GM23338 (cell line): ENCODE results near the gene ATF6. TPM values are rescaled to one million over a fixed set of nuclear protein-coding genes. Genes with fewer than 3 reads are reported as not detected.

Source experiments
- ATAC-seq: fragments of 200-7000 bp; cut with Tn5 transposase; 3 replicates; pipeline ENCODE4 v1.9.1; 2020
- DNase-seq: peaks from one replicate; pipeline ENCODE4 v3.0.0-alpha.2; 2015; ENCODE audit warnings: low spot score
- H2AFZ ChIP-seq: fragments of 200-600 bp; sonication (generic); 2 replicates; pipeline ENCODE4 v1.8.0; 2016; ENCODE audit warnings: antibody characterized with exemption, mild to moderate bottlenecking, moderate library complexity
- H3F3A ChIP-seq: fragments of 200-600 bp; sonication (generic); replicated peaks from 2 replicates; pipeline ENCODE4 v1.8.0; 2017; ENCODE audit warnings: antibody characterized with exemption, mixed run types, low read depth
- H3K27ac ChIP-seq: fragments of 200-600 bp; sonication (generic); 2 replicates; pipeline ENCODE4 v1.6.1; 2016; ENCODE audit warnings: low read depth
- H3K27me3 ChIP-seq: fragments of 200-600 bp; sonication (generic); 2 replicates; pipeline ENCODE4 v1.8.0; 2016; ENCODE audit warnings: mild to moderate bottlenecking, mixed run types, moderate library complexity; ENCODE audit not compliant: insufficient read depth
- H3K36me3 ChIP-seq: fragments of 200-600 bp; sonication (generic); 2 replicates; pipeline ENCODE4 v1.8.0; 2016; ENCODE audit warnings: mild to moderate bottlenecking; ENCODE audit not compliant: insufficient read depth
- H3K4me1 ChIP-seq: fragments of 200-600 bp; sonication (generic); 2 replicates; pipeline ENCODE4 v1.8.0; 2016; ENCODE audit warnings: mild to moderate bottlenecking, moderate library complexity; ENCODE audit not compliant: insufficient read depth
- H3K4me2 ChIP-seq: fragments of 200-600 bp; sonication (generic); 2 replicates; pipeline ENCODE4 v1.7.1; 2017; ENCODE audit warnings: mixed run types
- H3K4me3 ChIP-seq: fragments of 200-600 bp; sonication (generic); 2 replicates; pipeline ENCODE4 v1.6.1; 2016; ENCODE audit warnings: mixed run types
- H3K79me2 ChIP-seq: fragments of 200-600 bp; sonication (generic); replicated peaks from 2 replicates; pipeline ENCODE4 v1.8.0; 2017; ENCODE audit warnings: mild to moderate bottlenecking; ENCODE audit not compliant: insufficient read depth
- H3K9me2 ChIP-seq: fragments of 200-600 bp; sonication (generic); 2 replicates; pipeline ENCODE4 v1.8.0; 2017; ENCODE audit not compliant: insufficient read depth
- H4K20me1 ChIP-seq: fragments of 200-600 bp; sonication (generic); replicated peaks from 2 replicates; pipeline ENCODE4 v1.8.0; 2017; ENCODE audit warnings: mild to moderate bottlenecking; ENCODE audit not compliant: insufficient read depth
- H3K27ac Mint-ChIP-seq: 2 replicates; pipeline ENCODE4 v1.8.0; 2020; ENCODE audit warnings: inconsistent platforms, mild to moderate bottlenecking, moderate library complexity, mixed read lengths
- H3K27me3 Mint-ChIP-seq: 3 replicates; pipeline ENCODE4 v1.8.0; 2022; ENCODE audit warnings: low read depth, mild to moderate bottlenecking, moderate library complexity, mixed read lengths, inconsistent platforms; ENCODE audit not compliant: insufficient read depth, poor library complexity
- H3K36me3 Mint-ChIP-seq: 3 replicates; pipeline ENCODE4 v1.8.0; 2021; ENCODE audit warnings: low read depth, mild to moderate bottlenecking, inconsistent platforms, moderate library complexity, mixed read lengths
- H3K4me1 Mint-ChIP-seq: 3 replicates; pipeline ENCODE4 v1.8.0; 2020; ENCODE audit warnings: mild to moderate bottlenecking, inconsistent platforms, mixed read lengths
- H3K4me3 Mint-ChIP-seq: 3 replicates; pipeline ENCODE4 v1.8.0; 2021; ENCODE audit warnings: moderate library complexity, mild to moderate bottlenecking, inconsistent platforms, mixed read lengths
- H3K9me3 Mint-ChIP-seq: 3 replicates; pipeline ENCODE4 v1.8.0; 2020; ENCODE audit warnings: moderate library complexity, mild to moderate bottlenecking, inconsistent platforms, mixed read lengths
- CREB1 ChIP-seq: fragments of 250-450 bp; sonication (Bioruptor Pico); IDR thresholded peaks from 2 replicates; pipeline ENCODE4 v1.5.0; 2020; ENCODE audit warnings: low read depth, mild to moderate bottlenecking, moderate library complexity
- EZH2 ChIP-seq: fragments of 200-600 bp; sonication (generic); IDR thresholded peaks from one replicate; pipeline ENCODE4 v1.8.0; 2017; ENCODE audit warnings: antibody characterized with exemption, mild to moderate bottlenecking, low read depth; ENCODE audit not compliant: unreplicated experiment
- EZH2phosphoT487 ChIP-seq: fragments of 200-600 bp; sonication (generic); IDR thresholded peaks from one replicate; pipeline ENCODE4 v1.8.1; 2018; ENCODE audit warnings: antibody characterized with exemption; ENCODE audit not compliant: unreplicated experiment
- JUNB ChIP-seq: IDR thresholded peaks from one replicate; pipeline ENCODE4 v1.6.1; 2016; ENCODE audit warnings: antibody characterized with exemption; ENCODE audit not compliant: unreplicated experiment
- NANOG ChIP-seq: IDR thresholded peaks from 2 replicates; pipeline ENCODE4 v1.6.1; 2016; ENCODE audit warnings: antibody characterized with exemption, borderline replicate concordance
- POLR2AphosphoS5 ChIP-seq: IDR thresholded peaks from 2 replicates; pipeline ENCODE4 v1.6.1; 2016; ENCODE audit warnings: antibody characterized with exemption, low read depth
- STAT1 ChIP-seq: IDR thresholded peaks from one replicate; pipeline ENCODE4 v1.6.1; 2016; ENCODE audit warnings: antibody characterized with exemption; ENCODE audit not compliant: unreplicated experiment
- ZNF114 ChIP-seq: fragments of 250-450 bp; sonication (Bioruptor Pico); IDR thresholded peaks from 2 replicates; pipeline ENCODE4 v1.5.0; 2020; ENCODE audit warnings: mild to moderate bottlenecking, moderate library complexity
- ZNF331 ChIP-seq: fragments of 250-450 bp; sonication (Bioruptor Pico); IDR thresholded peaks from 2 replicates; pipeline ENCODE4 v1.5.0; 2020; ENCODE audit warnings: low read depth, mild to moderate bottlenecking, moderate library complexity
- polyA plus RNA-seq: library from polyadenylated mRNA; unstranded; fragments of >200 nt; fragmentation: Nextera tagmentation; extraction: Ambion mirVana; gene quantifications from 2 replicates; pipeline ENCODE4 v1.2.1, GENCODE V29; 2016
- total RNA-seq: library from RNA; depleted of rRNA; stranded (reverse); fragments of >200 nt; shearing (Covaris generic); gene quantifications from 2 replicates; pipeline ENCODE4 v1.2.3, GENCODE V29; 2014
- TF ChIP-seq, protein P1 (sequence below): IDR thresholded peaks from 2 replicates; pipeline ENCODE4 v1.6.1; 2016; ENCODE audit warnings: antibody characterized with exemption
- TF ChIP-seq, protein P2 (sequence below): fragments of 250-450 bp; sonication (Bioruptor Pico); IDR thresholded peaks from 2 replicates; pipeline ENCODE4 v1.5.0; 2020; ENCODE audit warnings: mild to moderate bottlenecking, moderate library complexity
- TF ChIP-seq, protein P3 (sequence below), 2 experiments: fragments of 200-600 bp in 1 of 2; sonication (generic) in 1 of 2; conservative IDR thresholded peaks; 2 replicates each; pipeline versions ENCODE4 v1.5.1 to v1.6.1; 2016 to 2017; ENCODE audit warnings: antibody characterized with exemption in 2 of 2, low read depth in 2 of 2, mild to moderate bottlenecking in 2 of 2, moderate library complexity in 1 of 2
- TF ChIP-seq, protein P4 (sequence below): IDR thresholded peaks from one replicate; pipeline ENCODE4 v1.6.1; 2018; ENCODE audit warnings: antibody characterized with exemption; ENCODE audit not compliant: unreplicated experiment

ATF6 gene
- total and polyA plus RNA-seq, 2 experiments from 2014 or later: 5.0 to 13.5 TPM

DNA sequence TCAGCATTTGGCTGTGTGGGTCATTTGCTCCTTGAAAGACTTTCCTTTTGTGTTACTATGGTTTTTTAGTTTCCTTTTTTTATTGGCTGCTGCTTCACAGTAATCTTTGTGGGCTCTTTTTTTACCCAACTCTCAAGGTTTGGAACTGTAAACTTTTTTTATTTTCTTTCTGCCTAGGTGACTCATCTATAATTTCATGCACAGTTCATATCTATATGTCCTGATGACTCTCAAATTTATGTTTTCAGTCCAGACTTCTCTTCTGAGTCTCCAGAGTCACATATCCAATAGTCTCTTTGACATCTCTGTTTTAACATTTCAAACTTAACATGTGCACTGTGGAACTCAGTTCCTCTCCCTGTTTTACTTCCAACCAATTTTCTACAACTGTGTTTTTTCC, 83.4 kb downstream of the ATF6 start:
- no peak overlapping the region for H3K27ac ChIP-seq
- H3K79me2 ChIP-seq: no peaks in the 10 kb centered on the region
- no peaks in the 10 kb centered on the region for H3F3A ChIP-seq
- Mint-ChIP-seq H3K36me3 (no peaks in the 10 kb centered on the region), H3K4me3 (no peak overlapping the region), H3K4me1 (no peaks in the 10 kb centered on the region; the same call in 2 of the 3 replicates), H3K27me3 (no peaks in the 10 kb centered on the region), H3K27ac (no peak overlapping the region), H3K9me3 (no peaks in the 10 kb centered on the region)
- H3K9me2 ChIP-seq: no peaks in the 10 kb centered on the region
- peaks cover 3% of the 10 kb centered on the region; the same call in 1 of the 2 replicates for H3K4me1 ChIP-seq
- no peaks in the 10 kb centered on the region for H4K20me1 ChIP-seq
- DNase-seq: no peak
- no peaks in the 10 kb centered on the region for H3K36me3 ChIP-seq
- no peak for ATAC-seq
- H3K27me3 ChIP-seq: no peaks in the 10 kb centered on the region
- H3K4me3 ChIP-seq: no peak overlapping the region
- H3K4me2 ChIP-seq: no peak overlapping the region
- TF ChIP-seq, protein P1, sequence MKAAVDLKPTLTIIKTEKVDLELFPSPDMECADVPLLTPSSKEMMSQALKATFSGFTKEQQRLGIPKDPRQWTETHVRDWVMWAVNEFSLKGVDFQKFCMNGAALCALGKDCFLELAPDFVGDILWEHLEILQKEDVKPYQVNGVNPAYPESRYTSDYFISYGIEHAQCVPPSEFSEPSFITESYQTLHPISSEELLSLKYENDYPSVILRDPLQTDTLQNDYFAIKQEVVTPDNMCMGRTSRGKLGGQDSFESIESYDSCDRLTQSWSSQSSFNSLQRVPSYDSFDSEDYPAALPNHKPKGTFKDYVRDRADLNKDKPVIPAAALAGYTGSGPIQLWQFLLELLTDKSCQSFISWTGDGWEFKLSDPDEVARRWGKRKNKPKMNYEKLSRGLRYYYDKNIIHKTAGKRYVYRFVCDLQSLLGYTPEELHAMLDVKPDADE: no peak
- TF ChIP-seq JUNB (no peak), STAT1 (no peak), CREB1 (CRISPR knock-in tag) (no peak), EZH2 (no peak), POLR2AphosphoS5 (no peak), EZH2phosphoT487 (no peak), ZNF331 (CRISPR knock-in tag) (no peak), ZNF114 (no peak), NANOG (no peak)
- TF ChIP-seq, protein P2, sequence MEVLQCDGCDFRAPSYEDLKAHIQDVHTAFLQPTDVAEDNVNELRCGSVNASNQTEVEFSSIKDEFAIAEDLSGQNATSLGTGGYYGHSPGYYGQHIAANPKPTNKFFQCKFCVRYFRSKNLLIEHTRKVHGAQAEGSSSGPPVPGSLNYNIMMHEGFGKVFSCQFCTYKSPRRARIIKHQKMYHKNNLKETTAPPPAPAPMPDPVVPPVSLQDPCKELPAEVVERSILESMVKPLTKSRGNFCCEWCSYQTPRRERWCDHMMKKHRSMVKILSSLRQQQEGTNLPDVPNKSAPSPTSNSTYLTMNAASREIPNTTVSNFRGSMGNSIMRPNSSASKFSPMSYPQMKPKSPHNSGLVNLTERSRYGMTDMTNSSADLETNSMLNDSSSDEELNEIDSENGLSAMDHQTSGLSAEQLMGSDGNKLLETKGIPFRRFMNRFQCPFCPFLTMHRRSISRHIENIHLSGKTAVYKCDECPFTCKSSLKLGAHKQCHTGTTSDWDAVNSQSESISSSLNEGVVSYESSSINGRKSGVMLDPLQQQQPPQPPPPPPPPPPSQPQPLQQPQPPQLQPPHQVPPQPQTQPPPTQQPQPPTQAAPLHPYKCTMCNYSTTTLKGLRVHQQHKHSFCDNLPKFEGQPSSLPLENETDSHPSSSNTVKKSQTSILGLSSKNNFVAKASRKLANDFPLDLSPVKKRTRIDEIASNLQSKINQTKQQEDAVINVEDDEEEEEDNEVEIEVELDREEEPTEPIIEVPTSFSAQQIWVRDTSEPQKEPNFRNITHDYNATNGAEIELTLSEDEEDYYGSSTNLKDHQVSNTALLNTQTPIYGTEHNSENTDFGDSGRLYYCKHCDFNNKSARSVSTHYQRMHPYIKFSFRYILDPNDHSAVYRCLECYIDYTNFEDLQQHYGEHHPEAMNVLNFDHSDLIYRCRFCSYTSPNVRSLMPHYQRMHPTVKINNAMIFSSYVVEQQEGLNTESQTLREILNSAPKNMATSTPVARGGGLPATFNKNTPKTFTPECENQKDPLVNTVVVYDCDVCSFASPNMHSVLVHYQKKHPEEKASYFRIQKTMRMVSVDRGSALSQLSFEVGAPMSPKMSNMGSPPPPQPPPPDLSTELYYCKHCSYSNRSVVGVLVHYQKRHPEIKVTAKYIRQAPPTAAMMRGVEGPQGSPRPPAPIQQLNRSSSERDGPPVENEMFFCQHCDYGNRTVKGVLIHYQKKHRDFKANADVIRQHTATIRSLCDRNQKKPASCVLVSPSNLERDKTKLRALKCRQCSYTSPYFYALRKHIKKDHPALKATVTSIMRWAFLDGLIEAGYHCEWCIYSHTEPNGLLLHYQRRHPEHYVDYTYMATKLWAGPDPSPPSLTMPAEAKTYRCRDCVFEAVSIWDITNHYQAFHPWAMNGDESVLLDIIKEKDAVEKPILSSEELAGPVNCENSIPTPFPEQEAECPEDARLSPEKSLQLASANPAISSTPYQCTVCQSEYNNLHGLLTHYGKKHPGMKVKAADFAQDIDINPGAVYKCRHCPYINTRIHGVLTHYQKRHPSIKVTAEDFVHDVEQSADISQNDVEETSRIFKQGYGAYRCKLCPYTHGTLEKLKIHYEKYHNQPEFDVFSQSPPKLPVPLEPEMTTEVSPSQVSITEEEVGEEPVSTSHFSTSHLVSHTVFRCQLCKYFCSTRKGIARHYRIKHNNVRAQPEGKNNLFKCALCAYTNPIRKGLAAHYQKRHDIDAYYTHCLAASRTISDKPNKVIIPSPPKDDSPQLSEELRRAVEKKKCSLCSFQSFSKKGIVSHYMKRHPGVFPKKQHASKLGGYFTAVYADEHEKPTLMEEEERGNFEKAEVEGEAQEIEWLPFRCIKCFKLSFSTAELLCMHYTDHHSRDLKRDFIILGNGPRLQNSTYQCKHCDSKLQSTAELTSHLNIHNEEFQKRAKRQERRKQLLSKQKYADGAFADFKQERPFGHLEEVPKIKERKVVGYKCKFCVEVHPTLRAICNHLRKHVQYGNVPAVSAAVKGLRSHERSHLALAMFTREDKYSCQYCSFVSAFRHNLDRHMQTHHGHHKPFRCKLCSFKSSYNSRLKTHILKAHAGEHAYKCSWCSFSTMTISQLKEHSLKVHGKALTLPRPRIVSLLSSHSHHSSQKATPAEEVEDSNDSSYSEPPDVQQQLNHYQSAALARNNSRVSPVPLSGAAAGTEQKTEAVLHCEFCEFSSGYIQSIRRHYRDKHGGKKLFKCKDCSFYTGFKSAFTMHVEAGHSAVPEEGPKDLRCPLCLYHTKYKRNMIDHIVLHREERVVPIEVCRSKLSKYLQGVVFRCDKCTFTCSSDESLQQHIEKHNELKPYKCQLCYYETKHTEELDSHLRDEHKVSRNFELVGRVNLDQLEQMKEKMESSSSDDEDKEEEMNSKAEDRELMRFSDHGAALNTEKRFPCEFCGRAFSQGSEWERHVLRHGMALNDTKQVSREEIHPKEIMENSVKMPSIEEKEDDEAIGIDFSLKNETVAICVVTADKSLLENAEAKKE (CRISPR knock-in tag): no peak
- TF ChIP-seq, protein P3, sequence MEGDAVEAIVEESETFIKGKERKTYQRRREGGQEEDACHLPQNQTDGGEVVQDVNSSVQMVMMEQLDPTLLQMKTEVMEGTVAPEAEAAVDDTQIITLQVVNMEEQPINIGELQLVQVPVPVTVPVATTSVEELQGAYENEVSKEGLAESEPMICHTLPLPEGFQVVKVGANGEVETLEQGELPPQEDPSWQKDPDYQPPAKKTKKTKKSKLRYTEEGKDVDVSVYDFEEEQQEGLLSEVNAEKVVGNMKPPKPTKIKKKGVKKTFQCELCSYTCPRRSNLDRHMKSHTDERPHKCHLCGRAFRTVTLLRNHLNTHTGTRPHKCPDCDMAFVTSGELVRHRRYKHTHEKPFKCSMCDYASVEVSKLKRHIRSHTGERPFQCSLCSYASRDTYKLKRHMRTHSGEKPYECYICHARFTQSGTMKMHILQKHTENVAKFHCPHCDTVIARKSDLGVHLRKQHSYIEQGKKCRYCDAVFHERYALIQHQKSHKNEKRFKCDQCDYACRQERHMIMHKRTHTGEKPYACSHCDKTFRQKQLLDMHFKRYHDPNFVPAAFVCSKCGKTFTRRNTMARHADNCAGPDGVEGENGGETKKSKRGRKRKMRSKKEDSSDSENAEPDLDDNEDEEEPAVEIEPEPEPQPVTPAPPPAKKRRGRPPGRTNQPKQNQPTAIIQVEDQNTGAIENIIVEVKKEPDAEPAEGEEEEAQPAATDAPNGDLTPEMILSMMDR (conservative IDR thresholded peaks at IDR 0.05; ENCODE audit: low read depth in 2 of 2): no peak
- TF ChIP-seq, protein P4, sequence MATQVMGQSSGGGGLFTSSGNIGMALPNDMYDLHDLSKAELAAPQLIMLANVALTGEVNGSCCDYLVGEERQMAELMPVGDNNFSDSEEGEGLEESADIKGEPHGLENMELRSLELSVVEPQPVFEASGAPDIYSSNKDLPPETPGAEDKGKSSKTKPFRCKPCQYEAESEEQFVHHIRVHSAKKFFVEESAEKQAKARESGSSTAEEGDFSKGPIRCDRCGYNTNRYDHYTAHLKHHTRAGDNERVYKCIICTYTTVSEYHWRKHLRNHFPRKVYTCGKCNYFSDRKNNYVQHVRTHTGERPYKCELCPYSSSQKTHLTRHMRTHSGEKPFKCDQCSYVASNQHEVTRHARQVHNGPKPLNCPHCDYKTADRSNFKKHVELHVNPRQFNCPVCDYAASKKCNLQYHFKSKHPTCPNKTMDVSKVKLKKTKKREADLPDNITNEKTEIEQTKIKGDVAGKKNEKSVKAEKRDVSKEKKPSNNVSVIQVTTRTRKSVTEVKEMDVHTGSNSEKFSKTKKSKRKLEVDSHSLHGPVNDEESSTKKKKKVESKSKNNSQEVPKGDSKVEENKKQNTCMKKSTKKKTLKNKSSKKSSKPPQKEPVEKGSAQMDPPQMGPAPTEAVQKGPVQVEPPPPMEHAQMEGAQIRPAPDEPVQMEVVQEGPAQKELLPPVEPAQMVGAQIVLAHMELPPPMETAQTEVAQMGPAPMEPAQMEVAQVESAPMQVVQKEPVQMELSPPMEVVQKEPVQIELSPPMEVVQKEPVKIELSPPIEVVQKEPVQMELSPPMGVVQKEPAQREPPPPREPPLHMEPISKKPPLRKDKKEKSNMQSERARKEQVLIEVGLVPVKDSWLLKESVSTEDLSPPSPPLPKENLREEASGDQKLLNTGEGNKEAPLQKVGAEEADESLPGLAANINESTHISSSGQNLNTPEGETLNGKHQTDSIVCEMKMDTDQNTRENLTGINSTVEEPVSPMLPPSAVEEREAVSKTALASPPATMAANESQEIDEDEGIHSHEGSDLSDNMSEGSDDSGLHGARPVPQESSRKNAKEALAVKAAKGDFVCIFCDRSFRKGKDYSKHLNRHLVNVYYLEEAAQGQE: no peak
- H2AFZ ChIP-seq: no peak overlapping the region
